ENCODE results near the gene CHN2.

CHN2 gene

DNA sequence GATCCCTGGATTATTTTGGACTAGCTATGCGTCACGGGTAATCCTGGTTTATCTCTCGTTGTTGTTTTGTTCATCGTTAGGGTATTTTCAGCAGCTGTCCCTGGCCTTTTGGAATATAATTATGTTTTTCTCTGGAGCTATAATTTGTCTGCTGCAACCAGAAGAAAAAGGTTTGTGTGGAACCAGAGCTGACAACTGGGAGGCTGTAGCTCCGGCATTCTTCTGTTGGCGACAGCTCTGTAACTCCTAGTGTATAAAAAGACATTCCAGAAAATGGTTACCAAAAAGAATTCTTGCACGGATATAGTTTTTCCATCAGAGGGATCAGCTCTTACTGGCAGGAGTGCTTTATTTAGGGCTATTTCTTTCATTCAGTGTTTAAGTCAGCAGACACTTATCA is 238.1 kb downstream of the CHN2 start:
- DNase-seq (ENCODE audit: low read depth), result no peak

- DNase-seq (ENCODE audit: low read depth), result no peak
Observed at GRCh38 chr7:29434380-29434768, 239.8 kb downstream of the CHN2 start.

DNA sequence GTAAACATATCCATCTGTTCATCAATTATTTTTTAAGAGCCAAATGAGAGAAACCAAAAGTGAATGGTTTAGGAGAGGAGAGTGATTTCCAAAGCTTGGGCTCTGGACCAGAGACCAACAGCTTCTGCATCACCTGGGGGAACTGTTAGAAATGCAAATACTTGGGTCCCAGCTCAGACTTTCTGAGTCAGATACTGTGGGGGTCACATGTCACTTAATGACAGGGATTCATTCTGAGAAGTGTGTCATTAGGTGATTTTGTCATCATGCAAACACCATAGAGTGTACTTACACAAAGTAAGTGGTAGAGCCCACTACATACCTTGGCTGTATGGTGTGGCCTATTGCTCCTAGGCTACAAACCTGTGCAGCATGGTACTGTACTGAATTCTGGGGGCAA is 240.6 kb downstream of the CHN2 start:
- DNase-seq (ENCODE audit: low read depth), result no peak

DNA sequence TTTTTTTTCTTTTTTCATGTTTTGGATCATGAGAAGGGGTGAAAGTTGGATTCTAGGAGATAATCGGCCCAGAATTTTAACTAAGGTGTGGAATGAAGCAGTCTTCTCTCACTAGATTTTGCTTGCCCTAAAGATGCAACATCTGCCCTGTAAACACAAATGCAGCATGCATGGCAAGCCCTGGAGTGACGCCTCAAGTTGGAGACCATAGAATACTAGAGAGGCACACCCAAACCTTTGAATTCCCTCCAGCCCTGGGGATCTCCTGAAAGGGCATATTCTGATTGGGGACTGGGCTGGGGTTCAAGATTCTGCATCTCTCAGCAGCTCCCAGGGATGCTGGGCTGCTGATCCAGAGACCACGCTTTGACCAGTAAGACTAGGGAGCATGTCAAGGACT is 241.3 kb downstream of the CHN2 start:
- no peak for DNase-seq (ENCODE audit: low read depth)

- DNase-seq (ENCODE audit: low read depth), result no peak
Observed at GRCh38 chr7:29442146-29442545, 247.6 kb downstream of the CHN2 start.

- DNase-seq (ENCODE audit: low read depth), result no peak
Observed at GRCh38 chr7:29443552-29443951, 249.0 kb downstream of the CHN2 start.

DNA sequence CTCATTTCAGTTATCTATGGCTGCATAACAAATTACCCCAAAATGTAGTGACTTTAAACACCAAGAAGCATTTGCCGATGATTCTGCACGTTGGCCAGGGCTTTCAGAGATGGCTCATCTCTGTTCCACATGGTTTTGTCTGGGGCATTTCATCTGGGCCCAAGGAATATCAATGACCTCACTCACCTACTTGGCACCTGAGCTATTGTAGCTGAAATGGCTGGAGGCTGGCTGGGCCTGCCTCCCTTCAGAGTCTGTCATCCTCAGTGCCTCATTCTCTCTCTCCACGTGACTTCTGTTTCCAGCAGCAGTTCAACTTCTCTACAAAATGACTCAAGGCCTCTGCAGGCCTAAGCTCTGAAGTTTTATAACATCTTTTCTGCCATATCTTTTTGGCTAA is 249.7 kb downstream of the CHN2 start:
- DNase-seq (ENCODE audit: low read depth), result no peak

DNA sequence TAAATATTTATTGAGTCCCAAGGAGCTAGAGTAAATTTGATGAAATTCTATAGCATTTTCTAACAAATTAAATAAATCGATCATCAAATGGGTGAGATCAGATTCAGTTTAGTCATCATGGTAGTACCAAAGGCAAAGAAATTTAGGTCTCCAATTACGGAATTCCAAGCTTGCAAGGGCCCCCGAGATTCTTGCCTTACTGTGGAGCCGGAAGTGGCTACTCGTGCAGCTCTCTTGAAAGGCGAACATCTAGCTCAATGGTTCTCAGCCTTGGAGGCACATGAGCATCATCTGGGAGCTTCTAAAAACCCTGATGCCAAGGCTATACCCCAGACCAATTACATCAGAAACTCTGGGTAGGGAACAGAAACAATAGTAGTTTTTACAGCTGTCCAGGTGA is 251.2 kb downstream of the CHN2 start:
- DNase-seq (ENCODE audit: low read depth), result no peak

GRCh38 chr7:29447828-29448227 is 253.3 kb downstream of the CHN2 start:
- no peak for DNase-seq (ENCODE audit: low read depth)

- no peak for DNase-seq (ENCODE audit: low read depth)
Observed at GRCh38 chr7:29449569-29450260, 255.1 kb downstream of the CHN2 start.

DNA sequence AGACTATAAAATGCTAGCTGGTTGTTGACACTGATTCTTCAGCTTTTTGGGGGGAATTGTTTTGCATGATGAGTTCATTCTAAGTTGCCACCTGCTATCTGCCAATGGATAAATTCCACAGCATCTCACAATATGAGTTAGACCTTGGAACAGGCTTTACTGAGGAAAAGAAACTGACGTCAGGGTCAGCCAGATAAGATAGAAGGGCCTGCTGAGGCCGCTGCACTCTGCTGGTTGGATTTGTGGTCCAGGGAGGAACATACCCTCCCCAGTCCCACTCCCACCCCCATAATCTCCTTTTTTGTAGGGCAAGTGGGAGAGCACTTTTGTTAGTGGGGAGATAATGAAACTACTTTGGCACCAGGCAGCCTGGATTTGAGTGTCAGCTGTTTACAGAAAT is 258.4 kb downstream of the CHN2 start:
- no peak for DNase-seq (ENCODE audit: low read depth)

DNA sequence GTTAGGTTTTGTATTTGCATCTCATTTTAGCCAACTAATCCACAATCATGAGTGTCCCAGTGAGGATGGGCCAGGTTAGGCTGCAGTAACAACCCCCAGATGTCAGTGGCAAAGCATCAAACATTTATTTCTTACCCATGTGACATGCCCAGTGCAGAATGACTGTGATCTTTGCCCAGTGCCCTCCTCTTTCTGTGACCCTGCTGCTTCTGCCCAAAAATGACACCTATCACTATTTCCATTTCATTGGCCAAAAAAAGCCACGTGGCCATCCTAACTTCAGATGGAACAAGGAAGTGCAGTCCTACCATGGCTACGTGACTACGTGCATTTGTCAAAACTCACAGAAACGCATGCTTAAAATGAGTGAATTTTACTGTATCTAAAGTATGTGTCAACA is 259.9 kb downstream of the CHN2 start:
- no peak for DNase-seq (ENCODE audit: low read depth)

DNA sequence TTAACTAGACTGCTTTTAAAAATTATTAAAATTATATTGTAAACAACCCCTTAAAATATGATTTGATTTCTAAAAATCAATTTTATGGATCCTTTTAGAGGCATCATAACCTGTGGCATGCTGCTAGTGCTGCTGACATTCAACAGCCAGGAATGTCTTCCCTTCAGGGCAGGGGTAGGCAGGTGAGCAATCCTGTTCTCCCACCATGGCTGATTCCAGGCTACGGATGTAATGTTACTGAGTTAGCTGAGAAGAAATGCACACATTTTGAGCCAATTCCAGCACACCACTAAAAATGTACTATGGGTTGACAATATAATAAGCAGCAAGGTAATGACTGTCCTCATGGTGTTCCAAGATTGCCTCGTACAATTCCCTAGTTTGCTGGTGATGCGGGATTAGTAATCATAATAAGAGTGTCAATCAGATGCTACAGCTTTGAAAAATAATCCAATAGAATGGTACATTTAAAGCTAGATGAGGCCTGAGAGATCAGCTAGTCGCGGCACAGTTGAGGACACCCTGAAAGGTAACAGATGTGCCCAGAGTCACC is 260.4 kb downstream of the CHN2 start:
- no peak for DNase-seq (ENCODE audit: low read depth)

DNA sequence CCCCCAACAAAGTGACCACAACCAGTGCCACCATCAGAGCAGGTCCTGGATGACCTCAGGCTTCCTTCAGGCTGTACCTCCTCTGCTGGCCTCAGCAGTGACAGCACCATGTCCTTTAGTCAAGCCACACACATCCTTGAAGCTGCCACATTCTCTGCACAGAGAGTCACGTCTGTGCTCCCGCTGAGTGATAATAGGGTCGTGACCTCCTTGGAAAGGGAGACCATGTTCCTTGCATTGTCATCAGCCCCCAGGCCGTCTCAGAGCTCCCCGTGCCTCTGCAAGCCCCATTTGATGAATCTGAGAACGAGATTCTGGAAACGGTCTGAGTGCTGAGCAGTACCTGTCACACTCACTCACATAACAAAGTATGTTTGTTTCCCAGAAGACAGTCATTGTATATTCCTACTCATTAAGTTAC is 262.6 kb downstream of the CHN2 start:
- DNase-seq (ENCODE audit: low read depth), result no peak

- DNase-seq (ENCODE audit: low read depth), result no peak
Observed at GRCh38 chr7:29457565-29458011, 263.0 kb downstream of the CHN2 start.

GRCh38 chr7:29458933-29459332 is 264.4 kb downstream of the CHN2 start:
- no peak for DNase-seq (ENCODE audit: low read depth)

DNA sequence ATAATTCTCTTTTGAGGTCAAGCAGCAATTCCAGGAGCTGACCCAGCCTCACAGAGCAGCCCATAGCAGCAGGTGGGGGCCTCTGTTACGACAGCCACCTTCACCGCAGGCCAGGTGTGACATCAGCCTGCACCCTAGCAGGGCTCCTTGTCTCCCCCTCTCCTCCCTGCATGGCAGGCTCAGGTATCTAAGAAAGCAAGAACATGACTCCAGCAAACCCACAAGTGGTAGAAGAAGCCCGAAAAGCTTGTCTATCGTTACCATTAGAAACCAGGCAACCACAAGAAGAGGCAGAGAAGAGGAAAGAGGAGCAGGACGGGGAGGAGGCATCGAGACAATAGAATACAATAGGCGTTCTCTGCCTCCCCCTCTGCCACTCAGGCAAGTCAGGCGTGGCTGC is 265.0 kb downstream of the CHN2 start:
- DNase-seq (ENCODE audit: low read depth), result no peak

GRCh38 chr7:29461996-29462395 is 267.4 kb downstream of the CHN2 start:
- DNase-seq (ENCODE audit: low read depth), result no peak

GRCh38 chr7:29463504-29464158 is 269.1 kb downstream of the CHN2 start:
- DNase-seq (ENCODE audit: low read depth), result no peak

- DNase-seq (ENCODE audit: low read depth), result no peak
Observed at GRCh38 chr7:29464753-29465152, 270.2 kb downstream of the CHN2 start.

- DNase-seq (ENCODE audit: low read depth), result no peak
Observed at GRCh38 chr7:29467193-29467926, 272.8 kb downstream of the CHN2 start.

- no peak for DNase-seq (ENCODE audit: low read depth)
Observed at GRCh38 chr7:29468196-29468595, 273.6 kb downstream of the CHN2 start.

GRCh38 chr7:29469281-29469680 is 274.7 kb downstream of the CHN2 start:
- DNase-seq (ENCODE audit: low read depth), result no peak
